ENCODE data around the gene PDE6C.

- TF ChIP-seq CTCF (IDR thresholded peaks at IDR 0.05) (no peak), POLR2A (IDR thresholded peaks at IDR 0.05) (no peak)
Observed at GRCh38 chr10:93654201-93654600, 41.9 kb downstream of the PDE6C start.
